Lower leg skin (tissue), 4 donors: ENCODE results near the gene IMMP1L. TPM values are rescaled to one million over a fixed set of nuclear protein-coding genes. Genes with fewer than 3 reads are reported as not detected.
A peak's percentile ranks its signal among the peaks of the same experiment; 100 is the strongest.

Experiments used
- DNase-seq, 2 donors: peaks; one replicate each; pipeline ENCODE4 v3.0.0-alpha.2; 2019; ENCODE audit warnings: low spot score in 2 of 2
- H3K4me3 ChIP-seq: fragments of 200-600 bp; sonication (generic); 2 replicates; pipeline ENCODE4 v1.5.1; 2017; ENCODE audit warnings: mild to moderate bottlenecking, low read depth; ENCODE audit not compliant: poor library complexity, severe bottlenecking
- CTCF ChIP-seq, 3 donors: fragments of 450-650 bp; IDR thresholded peaks; one replicate each; pipeline ENCODE4 v1.5.1; 2016; ENCODE audit warnings: antibody characterized with exemption in 3 of 3, mild to moderate bottlenecking in 3 of 3, moderate library complexity in 2 of 3
- POLR2A ChIP-seq, 2 donors: fragments of 450-650 bp; IDR thresholded peaks; one replicate each; pipeline ENCODE4 v1.6.1; 2016 to 2017; ENCODE audit warnings: antibody characterized with exemption in 2 of 2, mild to moderate bottlenecking in 1 of 2, moderate library complexity in 1 of 2
- WGBS, 2 donors: methylation state at CpG; one replicate each; pipeline ENCODE4 v1.1.5; 2018; 5-methylcytosine and 5-hydroxymethylcytosine counted together
- intact Hi-C: fragments of 100-400 bp; cut with DNase I; formaldehyde crosslinking; loops from one replicate; pipeline ENCODE4 v1.15.0; 2023; ENCODE audit warnings: low total_unique reads
- total RNA-seq, 4 donors: library from RNA; depleted of rRNA; stranded (reverse); fragments of >200 nt; gene quantifications; one replicate each; pipeline ENCODE4 v1.1.0, GENCODE V29; 2016

Gene IMMP1L
- 10 to 100 TPM in 3 of 4 donors, 1 to 10 TPM in 1; 6.8 to 79.9 (median 26.4) TPM for total RNA-seq

- peak within 1 kb of the TSS; percentile 85 for H3K4me3 ChIP-seq
- DNase-seq = peak; percentile 97 to 99
- 0% methylated on average over 43 to 47 of the region's 47 CpGs for whole genome bisulfite sequencing, 2 donors
- TF ChIP-seq CTCF (IDR thresholded peaks at IDR 0.05) = no peak
- TF ChIP-seq POLR2A (IDR thresholded peaks at IDR 0.05) = no peak
- intact Hi-C loops = no loop called here
Observed at GRCh38 chr11:31509429-31510345, at the start of gene IMMP1L, which contains the start of gene ELP4. TSS of gene IMMP1L (minus strand) at chr11:31509622. CDS start at chr11:31463276, 46,346 bp downstream. TSS of gene ELP4 (plus strand) at chr11:31509767. CDS start at chr11:31509785, 18 bp downstream.

GRCh38 chr11:31558001-31558400, 48.6 kb upstream of the IMMP1L start:
- intact Hi-C loops = no loop called here
- TF ChIP-seq POLR2A (IDR thresholded peaks at IDR 0.05) = no peak
- TF ChIP-seq CTCF (IDR thresholded peaks at IDR 0.05) = no peak
- 15 to 22% methylated on average over 2 of the region's 2 CpGs for WGBS, 2 donors
- no peak overlapping the region for H3K4me3 ChIP-seq
- no peak for DNase-seq

GRCh38 chr11:31555938-31556337, 46.5 kb upstream of the IMMP1L start:
- TF ChIP-seq CTCF (IDR thresholded peaks at IDR 0.05) (no peak), POLR2A (IDR thresholded peaks at IDR 0.05) (no peak)
- DNase-seq = no peak
- no peak overlapping the region for H3K4me3 ChIP-seq
- WGBS, 2 donors = 95 to 100% methylated on average over 1 of the region's 1 CpG
- intact Hi-C loops = no loop called here

GRCh38 chr11:31542862-31543261, 33.4 kb upstream of the IMMP1L start:
- TF ChIP-seq POLR2A (IDR thresholded peaks at IDR 0.05) (no peak), CTCF (IDR thresholded peaks at IDR 0.05) (no peak)
- H3K4me3 ChIP-seq = no peak overlapping the region
- no peak for DNase-seq
- intact Hi-C loops = no loop called here

GRCh38 chr11:31535479-31535878, 26.1 kb upstream of the IMMP1L start:
- WGBS, 2 donors = 82 to 88% methylated on average over 4 of the region's 4 CpGs
- H3K4me3 ChIP-seq = no peak overlapping the region
- no peak for TF ChIP-seq POLR2A (IDR thresholded peaks at IDR 0.05)
- no peak for TF ChIP-seq CTCF (IDR thresholded peaks at IDR 0.05)
- no peak for DNase-seq
- intact Hi-C loops = no loop called here
